NT2/D1 (cell line): ENCODE data around the gene CEP290.

Experiments
- YY1 ChIP-seq: IDR thresholded peaks from 2 replicates; pipeline ENCODE4 v1.6.1; 2011; ENCODE audit not compliant: insufficient read length, insufficient read depth
- ZNF274 ChIP-seq: IDR thresholded peaks from 2 replicates; pipeline ENCODE4 v1.6.1; 2011; ENCODE audit warnings: mild to moderate bottlenecking, low read depth, low read length

GRCh38 chr12:88141425-88141773 lies 489 bp downstream of the CEP290 start:
- no peak for TF ChIP-seq YY1
- TF ChIP-seq ZNF274, result no peak
